GM18520 (cell line): ENCODE data around the gene VTI1A.

Experiments used
- ATAC-seq: cut with Tn5 transposase; IDR thresholded peaks from one replicate; pipeline ENCODE4 v1.9.1; 2021; ENCODE audit not compliant: unreplicated experiment

Gene VTI1A

DNA sequence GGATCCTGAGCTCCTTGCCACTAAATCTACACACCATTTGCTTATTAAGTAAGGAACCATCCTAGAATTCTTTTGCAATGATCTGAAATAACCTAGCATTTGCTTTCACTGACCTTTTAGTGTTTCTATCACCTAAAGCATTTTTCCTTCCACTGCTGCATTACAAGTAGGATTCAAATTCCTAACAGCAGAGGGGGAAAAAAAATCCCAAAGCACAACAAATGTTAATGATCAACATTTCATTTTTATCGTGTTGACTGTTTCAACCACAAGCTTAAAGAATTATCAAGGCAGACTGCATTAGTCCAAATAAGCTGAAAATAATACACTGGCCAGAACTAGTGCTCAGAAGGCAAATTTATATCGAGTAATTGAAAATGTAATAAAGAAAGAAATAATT is 328.4 kb downstream of the VTI1A start:
- ATAC-seq, result no peak

DNA sequence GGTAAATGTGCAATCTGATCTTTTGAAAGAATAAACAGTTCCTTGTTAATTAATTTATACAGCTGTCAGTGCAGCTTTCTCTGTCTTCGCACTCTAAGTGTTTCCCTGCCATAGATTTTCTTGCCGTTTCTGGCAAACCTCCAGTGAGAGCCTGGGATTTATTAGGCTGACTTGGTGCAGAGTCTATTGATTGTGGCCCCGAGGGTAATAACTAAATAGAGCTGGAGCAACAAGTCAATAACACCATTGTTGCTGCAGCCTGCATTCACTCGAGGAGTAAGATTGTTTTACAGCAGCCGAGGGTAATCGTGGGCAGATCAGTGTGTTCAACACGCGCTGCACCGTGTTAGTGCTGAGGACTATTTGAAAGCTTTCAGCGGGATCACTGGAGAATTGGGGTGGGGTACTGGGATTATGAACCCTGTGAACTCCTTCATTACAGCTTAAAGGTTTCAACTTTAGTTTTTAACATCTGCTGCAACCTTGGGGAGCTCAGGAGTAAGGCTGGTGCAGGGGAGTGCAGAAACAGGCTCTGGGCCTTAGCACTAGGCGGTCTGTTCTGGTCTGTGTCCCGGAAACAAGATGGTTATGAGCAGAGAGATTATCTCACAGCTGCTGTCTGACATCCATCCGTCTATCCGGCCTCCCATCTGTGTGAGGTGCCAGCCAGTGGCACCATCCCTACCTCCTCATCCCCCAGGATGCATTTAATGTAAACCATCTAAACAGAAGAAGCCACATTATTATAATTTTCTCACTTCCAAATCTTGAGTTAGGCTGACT is 329.1 kb downstream of the VTI1A start:
- ATAC-seq, result no peak

DNA sequence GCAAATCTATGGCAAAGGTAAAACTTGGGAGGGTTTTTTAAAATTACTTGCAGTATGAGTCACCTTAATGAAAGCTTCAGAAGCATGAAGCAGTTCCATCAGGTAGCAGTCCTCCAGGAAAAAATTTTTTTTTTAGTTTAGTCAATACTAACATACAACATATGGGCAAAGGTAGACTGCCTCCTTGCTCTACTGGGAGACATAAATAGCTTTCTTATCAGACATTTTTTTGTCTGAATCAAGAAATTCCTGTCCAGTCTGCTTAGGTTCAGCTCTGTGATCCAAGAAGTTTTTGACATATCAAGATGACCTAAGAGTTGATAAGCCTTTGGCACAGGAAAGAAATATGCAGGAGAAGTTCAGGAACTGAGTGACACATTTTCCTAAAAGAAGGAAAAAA is 331.6 kb downstream of the VTI1A start:
- no peak for ATAC-seq

DNA sequence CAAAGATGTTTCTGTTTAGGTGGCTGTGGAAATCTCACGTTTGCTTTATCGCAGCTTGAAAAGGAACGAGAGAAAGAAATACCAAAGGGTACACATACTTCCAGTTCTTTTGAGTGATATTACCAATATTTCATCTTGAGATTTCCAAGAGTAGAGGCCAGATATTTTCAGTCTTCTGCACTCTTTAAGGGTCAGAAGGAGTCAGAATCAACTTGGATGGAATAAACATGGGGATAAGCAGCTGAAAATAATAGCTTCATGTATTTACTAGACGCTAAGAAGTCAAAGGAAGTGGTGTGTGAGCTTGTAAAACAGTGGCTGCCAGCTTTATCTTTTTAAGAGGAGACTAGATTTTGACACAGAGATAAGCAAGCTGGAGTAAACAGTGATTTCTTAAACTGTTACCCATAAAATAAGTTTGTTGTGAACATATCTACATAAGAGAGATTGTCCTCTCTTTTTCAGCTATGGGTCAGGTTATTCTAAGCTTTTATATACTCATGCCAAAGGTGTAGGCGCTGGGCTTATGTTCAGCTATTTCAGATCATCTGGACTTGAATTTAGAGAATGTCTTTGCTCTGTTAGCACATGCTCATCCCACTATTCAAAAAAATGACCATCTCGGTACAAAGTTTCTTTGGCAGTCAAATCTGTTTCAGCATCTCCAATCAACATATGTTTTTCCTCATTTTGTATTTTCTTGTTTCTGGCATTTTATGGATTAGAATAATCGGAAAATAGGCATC is 332.2 kb downstream of the VTI1A start:
- ATAC-seq, result no peak

DNA sequence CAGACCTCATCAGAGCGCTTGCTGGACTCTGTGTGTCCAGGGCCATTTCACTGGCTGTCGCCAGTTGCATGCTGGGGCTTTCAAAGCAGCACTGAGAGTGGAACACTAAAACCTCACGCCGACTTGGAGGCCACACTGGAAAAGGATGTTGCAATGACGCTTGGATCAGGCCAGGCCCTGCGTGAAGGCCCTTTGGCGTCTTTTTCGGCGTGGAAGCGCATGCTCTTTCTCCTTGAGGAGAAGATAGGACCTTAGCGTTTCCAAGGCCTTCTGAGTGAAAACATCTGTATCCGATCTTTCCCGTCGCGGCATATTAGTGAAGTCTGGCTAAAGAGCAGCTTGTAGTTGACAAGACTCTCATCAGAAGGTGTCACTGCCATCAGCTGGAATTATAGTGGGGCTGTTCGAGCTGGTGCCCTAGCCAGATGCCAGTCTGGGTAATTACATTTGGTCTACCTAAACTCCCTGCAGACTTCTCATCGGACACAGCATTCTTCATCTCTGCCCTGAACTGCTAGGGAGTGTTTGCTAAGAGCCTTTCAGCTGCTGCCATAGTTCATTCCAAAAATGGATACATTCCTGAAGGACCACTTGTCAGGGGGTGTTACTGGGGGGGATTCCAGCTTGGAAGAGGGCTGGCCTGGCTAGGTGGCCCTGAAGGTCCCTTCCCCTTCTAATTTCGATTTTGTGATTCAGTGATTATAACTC is 335.3 kb downstream of the VTI1A start:
- no peak for ATAC-seq

DNA sequence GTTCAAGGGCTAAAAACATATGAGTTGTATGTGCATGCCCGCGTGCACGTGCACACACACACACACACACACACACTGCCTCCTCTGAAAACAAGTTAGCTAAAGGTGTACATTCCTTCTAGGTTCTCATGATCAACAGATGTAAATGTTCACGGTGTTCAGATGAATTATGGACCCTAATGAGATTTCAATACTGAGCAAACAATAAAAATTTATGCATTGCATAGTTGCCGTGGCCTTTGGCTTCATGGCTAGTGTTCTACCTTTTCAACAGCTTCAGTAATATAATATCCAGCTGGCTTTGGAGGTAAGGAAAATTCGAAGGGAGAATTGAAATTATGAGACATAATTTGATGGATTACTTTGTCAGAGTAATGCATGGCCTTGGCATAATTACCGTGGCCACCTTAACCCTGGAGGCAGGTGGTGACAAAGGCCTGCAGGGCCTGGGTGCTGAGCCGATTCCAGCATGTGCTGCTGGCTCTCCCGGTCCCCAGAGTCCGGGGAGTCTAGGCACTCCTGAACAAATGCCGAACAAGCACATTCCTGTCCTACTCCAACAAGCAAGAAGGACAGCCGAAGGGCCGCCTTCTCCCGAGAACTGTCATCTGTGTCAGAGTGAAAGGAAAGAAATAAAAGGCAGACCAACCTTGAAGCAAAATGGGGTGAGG is 336.5 kb downstream of the VTI1A start:
- ATAC-seq, result no peak

DNA sequence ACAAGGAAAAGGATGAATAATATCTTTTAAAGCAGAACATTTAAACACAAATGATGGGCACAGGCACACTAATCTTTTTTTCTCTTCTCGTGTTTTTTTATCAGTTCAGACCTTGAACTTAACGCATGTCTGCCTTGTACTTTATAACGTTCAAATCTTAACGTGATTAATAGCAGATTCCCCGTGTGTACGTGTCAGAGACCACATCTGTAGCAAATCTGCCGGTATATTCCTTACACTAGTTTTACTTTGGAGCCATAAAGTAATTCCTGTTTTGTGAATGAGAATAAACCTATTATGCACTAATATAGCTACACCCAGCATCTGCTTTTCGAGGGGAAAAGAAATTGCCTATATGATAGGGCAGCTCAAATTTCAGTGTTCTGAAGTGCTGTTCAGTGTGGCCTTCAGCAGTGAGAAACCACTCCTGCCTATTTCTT is 337.0 kb downstream of the VTI1A start:
- no peak for ATAC-seq

DNA sequence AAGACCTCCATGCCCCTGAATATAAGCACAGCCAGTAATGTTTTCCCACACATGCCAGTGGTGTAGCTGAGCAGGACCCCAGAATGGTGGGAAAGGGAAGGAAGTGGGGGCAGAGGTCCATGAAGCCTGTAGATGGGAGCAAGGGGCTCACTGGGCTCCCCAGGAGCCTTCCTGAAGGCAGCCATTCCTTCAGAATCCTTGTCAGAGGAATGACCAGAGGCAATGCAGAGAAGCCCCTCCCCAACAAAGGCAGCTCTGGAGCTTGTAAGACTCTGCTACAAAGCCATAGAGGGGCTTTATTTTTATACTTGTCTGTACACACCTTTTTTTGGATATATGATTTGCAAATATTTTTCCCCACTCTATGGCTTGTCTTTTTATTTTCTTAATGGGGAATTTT is 338.1 kb downstream of the VTI1A start:
- ATAC-seq, result no peak

DNA sequence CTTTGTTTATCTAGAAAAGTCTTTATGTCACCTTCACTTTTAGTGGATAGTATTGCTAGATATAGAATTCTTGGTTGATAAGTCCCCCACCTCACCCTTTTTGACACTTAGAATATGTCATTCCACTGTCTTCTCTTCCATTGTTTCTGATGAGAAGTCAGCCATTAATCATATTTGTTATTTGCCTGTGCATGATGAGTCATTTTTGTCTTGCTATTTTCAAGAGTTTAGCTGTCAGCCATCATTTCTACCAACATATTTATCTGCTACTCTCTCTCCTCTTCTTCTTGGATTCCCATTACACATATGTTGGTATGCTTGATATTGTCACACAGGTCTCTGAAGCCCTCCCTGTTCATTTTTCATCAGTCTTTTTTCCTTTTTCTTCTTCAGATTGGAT is 342.2 kb downstream of the VTI1A start:
- no peak for ATAC-seq

DNA sequence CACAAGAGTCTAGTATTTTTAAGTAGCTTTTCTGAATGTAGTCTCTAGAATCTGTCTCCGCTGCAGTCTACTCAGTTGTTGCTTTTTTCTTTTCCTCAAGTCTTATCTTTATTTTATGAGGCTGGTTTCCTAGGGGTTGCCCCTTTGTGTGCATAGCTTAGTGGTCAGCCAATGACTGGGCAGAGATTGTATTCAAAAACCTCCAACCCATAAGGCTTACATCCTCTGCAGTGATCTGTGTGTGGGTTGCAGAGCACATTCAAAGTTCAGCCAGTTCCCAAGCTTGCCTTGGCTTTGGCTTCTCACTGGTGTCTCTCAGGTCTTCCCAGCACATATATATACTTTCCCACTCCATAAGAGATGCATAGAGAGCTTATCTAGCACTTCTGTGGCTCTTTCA is 343.0 kb downstream of the VTI1A start:
- ATAC-seq, result no peak

DNA sequence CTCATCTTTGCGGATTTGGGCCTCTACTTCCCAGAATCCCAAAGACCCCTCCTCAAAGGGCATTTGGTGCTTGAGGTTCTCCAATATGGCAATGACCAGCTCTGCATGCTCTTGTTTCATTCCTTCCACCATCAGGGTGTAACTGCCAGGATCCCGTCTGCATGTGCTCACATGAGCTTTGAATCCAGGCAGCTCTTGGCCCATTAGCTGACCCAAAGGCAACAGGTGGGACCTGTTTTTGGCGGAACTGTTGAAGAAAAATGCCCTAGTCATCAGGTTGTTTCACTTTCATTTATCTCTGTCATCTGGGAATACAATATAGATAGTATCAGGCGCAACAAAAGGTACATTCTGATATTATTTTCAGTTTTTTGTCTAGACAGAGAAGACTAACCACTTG is 343.9 kb downstream of the VTI1A start:
- ATAC-seq, result no peak

DNA sequence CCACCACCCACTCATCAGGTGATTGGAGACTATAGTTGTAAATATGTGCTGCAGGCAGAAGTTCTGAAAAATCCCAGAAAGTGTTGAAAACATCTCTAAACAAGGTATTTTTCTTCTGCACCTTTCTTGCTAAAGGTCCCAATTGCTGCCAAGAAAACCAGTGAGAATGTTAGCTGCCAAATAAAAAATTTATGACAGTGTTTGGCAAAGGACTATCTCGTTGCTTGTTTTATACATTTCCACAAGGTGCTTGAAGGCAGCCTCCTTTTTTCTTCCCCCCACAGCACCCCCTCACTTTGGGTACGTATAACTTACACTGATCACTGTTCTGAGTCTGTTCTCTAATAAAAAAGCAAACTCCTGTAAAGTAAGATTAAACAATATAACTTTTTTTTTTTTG is 344.4 kb downstream of the VTI1A start:
- no peak for ATAC-seq

DNA sequence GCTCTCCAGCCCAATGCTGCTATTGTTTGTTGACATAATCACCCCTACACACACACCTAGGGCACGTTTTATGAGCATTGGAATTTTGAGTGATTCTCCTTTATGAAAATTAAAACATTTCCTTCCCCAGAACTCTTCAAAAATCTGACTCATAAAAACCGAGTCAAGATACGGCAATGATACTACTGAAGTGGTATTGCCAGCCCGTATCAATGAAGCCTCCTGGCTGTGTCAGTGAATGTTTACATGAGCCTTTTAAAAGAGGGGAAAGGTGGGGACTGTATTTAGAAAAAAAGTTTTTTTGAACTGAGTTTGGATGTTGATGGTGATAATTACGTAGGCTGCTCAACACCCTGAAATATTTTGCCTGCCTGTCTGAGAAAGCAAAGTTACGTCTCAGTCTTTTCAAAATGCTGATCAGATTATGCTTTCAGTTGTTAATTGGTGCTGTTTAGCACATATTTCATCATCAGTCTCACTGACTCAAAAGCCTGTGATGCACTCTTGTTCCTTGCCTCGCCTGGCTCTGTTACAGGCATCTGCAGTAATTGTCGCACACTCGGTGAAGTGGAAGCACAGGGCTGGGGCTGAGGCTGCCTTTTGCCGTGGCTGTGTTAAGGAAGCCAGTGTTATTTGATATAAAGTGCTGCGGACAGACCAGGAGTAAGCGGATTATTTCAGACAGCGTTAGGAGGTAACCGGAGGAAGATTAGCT is 345.6 kb downstream of the VTI1A start:
- no peak for ATAC-seq

DNA sequence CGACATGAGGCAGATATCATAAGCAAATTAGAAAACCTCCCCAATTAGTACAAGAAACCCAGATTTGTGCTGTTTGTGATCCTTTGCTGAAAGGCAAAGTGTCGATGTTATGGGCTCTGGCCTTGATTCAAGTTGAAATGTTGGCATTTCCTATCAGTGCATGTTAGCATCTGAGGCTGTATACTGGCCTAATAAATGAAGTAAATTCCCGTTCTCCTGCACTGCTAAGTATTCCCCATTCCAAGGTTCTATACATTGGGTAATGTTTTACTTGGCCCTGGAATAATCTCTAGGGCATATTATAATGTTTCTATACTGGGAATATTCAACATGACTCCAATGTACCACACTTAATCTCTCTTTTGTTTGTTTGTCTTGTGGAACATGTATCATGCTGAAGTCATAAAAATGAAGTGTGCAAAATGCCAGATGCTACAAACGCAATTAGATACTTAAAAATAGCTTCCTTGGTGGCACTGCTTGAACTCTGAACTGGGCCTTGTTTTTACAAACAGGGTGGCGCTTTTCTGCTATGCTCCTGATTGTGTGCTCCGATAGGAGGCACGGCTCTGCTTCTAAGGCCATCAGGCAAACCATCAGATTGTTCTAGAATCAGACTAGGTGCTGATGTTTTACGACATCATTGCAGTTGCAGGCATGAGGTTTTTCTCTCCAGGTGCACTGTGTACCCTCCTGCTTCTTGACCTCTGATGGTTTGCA is 346.3 kb downstream of the VTI1A start:
- no peak for ATAC-seq

DNA sequence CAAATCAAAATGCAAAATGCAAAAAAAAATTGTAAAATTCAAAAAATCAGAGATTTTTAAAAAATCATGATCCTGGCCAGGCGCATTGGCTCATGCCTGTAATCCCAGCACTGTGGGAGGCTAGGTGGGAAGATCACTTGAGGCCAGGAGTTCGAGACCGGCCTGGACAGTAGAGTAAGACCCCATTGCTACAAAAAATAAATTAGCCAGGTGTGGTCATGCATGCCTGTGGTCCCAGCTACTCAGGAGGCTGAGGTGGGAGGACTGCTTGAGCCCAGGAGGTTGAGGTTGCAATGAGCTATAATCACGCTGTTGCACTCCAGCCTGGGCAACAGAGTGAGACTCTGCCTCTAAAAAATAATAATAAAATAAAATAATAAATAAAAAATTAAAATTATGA is 347.2 kb downstream of the VTI1A start:
- no peak for ATAC-seq

DNA sequence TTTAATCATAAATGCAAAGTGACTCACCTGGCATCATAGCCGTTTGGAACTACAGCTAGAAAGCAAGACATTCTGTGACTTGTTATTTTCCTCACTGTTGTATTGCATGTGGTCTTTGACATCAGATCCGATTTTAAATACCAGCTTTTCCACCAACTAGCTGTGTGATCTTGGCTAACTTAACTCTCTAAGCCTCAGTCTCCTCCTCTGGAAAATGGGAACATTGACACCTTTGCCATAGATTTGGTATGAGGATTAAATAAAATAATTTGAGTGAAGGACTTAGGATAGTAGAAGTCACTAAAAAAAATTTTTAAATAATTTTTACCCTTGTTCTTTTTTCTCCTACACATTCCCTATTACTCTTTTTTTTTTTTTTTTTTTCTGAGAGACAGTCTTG is 348.1 kb downstream of the VTI1A start:
- ATAC-seq, result no peak

DNA sequence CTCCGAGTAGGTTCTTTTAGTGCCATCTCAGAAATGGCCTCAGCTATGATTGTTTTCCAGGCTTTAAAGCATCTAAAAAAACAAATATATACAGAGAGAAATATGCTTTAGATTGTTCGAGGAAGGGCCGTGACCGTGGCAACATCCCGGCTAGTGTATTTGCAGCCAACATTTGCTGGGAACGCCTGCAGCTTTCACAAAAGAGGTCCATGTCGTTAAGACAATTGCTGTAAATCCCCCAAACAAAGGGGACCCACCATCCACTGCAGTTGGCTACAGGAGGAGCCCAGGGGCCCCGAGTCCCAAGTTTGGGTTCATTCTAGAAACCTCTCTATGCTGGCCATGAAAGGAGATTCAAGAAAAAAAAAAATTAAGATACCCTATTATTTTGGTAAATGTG is 350.2 kb downstream of the VTI1A start:
- ATAC-seq, result no peak

DNA sequence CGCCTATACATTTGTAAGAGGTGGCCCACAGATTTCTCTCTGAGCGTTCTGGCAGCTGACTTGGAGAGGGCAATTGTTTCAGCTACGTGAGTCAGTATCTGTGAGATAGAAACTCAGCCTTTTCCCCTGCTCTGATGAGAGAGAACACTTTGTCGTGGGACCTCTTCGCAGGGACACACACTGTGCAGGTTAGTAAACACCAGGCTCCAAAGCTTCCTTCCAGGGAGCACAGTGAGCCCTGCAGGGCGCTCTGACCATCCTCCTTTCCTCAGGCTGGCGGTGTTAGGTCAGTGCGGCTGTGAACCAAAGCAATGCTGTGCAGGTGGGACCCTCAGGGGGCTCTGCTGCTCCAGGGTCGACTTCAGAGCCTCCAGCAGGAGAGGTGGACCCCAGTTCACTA is 350.8 kb downstream of the VTI1A start:
- ATAC-seq, result no peak

DNA sequence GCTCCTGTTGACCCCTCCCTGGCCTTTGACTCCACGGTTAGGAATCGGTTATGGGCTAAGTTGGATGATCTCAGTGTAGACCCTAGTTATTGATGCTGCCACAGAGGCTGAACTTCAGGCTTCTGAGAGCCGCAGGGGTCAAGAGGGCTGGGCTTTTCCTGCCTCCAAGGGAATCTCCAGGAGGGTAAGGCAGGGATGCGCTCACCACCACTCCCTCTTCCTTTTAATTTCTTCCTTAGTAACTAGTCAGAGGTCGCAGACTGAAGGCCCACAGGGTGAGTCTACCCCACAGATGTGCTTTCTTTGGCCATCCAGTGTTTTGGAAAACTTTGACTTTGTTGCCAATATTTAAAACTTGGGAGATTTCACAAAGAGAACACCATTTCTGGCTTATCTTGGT is 352.0 kb downstream of the VTI1A start:
- ATAC-seq, result no peak
